ENCODE measurements around the gene HPS4.

DNA sequence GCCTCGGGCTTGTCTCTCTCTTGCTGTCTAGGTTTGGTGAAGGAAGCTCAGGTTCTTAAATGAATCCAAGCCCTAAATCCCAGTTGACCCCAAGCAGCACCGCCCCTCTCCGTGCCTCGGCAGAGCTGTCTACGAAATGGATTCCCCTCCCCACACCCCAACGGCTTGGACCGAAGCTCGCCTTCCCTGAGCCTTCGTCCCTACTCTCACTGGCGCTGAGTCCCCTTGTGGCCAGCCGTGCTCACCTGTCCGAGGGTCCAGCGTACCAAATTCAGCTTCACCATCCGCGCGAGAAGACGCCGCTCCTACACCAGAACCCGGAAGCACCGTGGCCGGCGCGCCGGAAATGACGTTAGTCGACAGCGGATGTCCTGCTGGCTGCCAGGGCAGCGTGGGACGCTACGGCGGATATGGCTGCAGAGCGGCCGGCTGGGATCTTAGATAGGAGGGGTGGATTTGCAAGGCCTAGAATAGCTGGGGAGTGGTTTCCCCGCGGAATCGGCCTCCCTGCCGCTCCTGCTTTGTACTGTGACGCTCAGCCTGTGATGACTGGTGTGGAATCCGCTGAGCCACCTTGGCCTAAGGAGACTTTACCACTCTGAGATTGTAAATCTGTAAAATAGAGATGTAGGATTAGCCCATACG lies 28.7 kb upstream of the HPS4 start, which contains the start of gene TFIP11:
- TF ChIP-seq CBX2 (IDR thresholded peaks at IDR 0.05; ENCODE audit: borderline replicate concordance, low read depth) (no peak), BHLHE40 (IDR thresholded peaks at IDR 0.05; ENCODE audit: low read depth, low read length) (no peak), SREBF2 (IDR thresholded peaks at IDR 0.05) (no peak), ZFP36 (IDR thresholded peaks at IDR 0.05; ENCODE audit: borderline replicate concordance, partially characterized antibody) (no peak), EHF (CRISPR knock-in tag; IDR thresholded peaks at IDR 0.05) (no peak), POLR2A (IDR thresholded peaks at IDR 0.05; ENCODE audit: low read length) (peak; percentile 76)
- TF ChIP-seq, protein P1, sequence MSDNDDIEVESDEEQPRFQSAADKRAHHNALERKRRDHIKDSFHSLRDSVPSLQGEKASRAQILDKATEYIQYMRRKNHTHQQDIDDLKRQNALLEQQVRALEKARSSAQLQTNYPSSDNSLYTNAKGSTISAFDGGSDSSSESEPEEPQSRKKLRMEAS (IDR thresholded peaks at IDR 0.05) = peak; percentile 88
- TF ChIP-seq, protein P2, sequence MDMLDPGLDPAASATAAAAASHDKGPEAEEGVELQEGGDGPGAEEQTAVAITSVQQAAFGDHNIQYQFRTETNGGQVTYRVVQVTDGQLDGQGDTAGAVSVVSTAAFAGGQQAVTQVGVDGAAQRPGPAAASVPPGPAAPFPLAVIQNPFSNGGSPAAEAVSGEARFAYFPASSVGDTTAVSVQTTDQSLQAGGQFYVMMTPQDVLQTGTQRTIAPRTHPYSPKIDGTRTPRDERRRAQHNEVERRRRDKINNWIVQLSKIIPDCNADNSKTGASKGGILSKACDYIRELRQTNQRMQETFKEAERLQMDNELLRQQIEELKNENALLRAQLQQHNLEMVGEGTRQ (IDR thresholded peaks at IDR 0.05) = no peak
- TF ChIP-seq, protein P3, sequence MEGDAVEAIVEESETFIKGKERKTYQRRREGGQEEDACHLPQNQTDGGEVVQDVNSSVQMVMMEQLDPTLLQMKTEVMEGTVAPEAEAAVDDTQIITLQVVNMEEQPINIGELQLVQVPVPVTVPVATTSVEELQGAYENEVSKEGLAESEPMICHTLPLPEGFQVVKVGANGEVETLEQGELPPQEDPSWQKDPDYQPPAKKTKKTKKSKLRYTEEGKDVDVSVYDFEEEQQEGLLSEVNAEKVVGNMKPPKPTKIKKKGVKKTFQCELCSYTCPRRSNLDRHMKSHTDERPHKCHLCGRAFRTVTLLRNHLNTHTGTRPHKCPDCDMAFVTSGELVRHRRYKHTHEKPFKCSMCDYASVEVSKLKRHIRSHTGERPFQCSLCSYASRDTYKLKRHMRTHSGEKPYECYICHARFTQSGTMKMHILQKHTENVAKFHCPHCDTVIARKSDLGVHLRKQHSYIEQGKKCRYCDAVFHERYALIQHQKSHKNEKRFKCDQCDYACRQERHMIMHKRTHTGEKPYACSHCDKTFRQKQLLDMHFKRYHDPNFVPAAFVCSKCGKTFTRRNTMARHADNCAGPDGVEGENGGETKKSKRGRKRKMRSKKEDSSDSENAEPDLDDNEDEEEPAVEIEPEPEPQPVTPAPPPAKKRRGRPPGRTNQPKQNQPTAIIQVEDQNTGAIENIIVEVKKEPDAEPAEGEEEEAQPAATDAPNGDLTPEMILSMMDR (IDR thresholded peaks at IDR 0.05) = no peak

Data from A549 (cell line).